HCT116 (cell line): ENCODE results near the gene MEIS1. TPM values are rescaled to one million over a fixed set of nuclear protein-coding genes. Genes with fewer than 3 reads are reported as not detected.

Source experiments
- ATAC-seq: fragments of 200-7000 bp; cut with Tn5 transposase; 2 replicates; pipeline ENCODE4 v1.9.1; 2020; ENCODE audit warnings: mild to moderate bottlenecking, moderate library complexity
- BruUV-seq: library from RNA; stranded (reverse); fragments of 400-500 nt; replicated peaks from 2 replicates; lab custom pipeline; 2021; lab: Mats Ljungman, UMichigan
- CTCF ChIA-PET: fragments of 300-600 bp; sonication (Branson Sonifier 250); formaldehyde crosslinking; loops from one replicate; lab custom pipeline; 2021; ENCODE audit warnings: antibody characterized with exemption; lab: Charles Lee
- POLR2A ChIA-PET: fragments of 300-600, 350-600 bp; sonication (Branson Sonifier 250); formaldehyde crosslinking; loops from one replicate; lab custom pipeline; 2021; ENCODE audit warnings: antibody characterized with exemption; lab: Charles Lee
- RAD21 ChIA-PET, 2 experiments: fragments of 300-600 bp; sonication (Branson Sonifier 250); formaldehyde crosslinking; loops; one replicate each; lab custom pipeline; 2023; ENCODE audit warnings: low total read pairs in 2 of 2; ENCODE audit not compliant: uncharacterized antibody in 2 of 2, unreplicated experiment in 2 of 2, low non-redundant PET in 1 of 2; lab: Charles Lee
- DNase-seq: peaks from one replicate; pipeline ENCODE4 v3.0.0-alpha.2; 2010; ENCODE audit warnings: low read depth, low spot score
- H2AFZ ChIP-seq: fragments of 200-600 bp; shearing (Covaris generic), sonication (generic); 2 replicates; pipeline ENCODE4 v1.6.1; 2017; ENCODE audit warnings: low read depth, mixed run types, mixed read lengths, antibody characterized with exemption, low read length; ENCODE audit not compliant: poor library complexity, severe bottlenecking
- H3K27ac ChIP-seq: 2 replicates; pipeline ENCODE4 v1.5.1; 2012; ENCODE audit warnings: low read depth, low read length
- H3K27me3 ChIP-seq: fragments of 200-600 bp; sonication (generic); 2 replicates; pipeline ENCODE4 v1.6.1; 2016; ENCODE audit warnings: mixed run types, low read length, mixed read lengths; ENCODE audit not compliant: insufficient read depth
- H3K36me3 ChIP-seq, 2 experiments: fragments of 200-500 bp in 1 of 2; fragments of 200-600 bp in 1 of 2; sonication (Bioruptor generic) in 1 of 2; sonication (generic) in 1 of 2; 2 replicates each; pipeline versions ENCODE4 v1.5.1 to v1.6.1; 2014 to 2016; ENCODE audit warnings: low read length in 2 of 2, inconsistent platforms in 1 of 2, mixed read lengths in 1 of 2, mixed run types in 1 of 2; ENCODE audit not compliant: insufficient read depth in 2 of 2, control insufficient read depth in 1 of 2
- H3K4me1 ChIP-seq, 2 experiments: fragments of 200-600 bp in 1 of 2; sonication (generic) in 1 of 2; 2 replicates each; pipeline versions ENCODE4 v1.5.1 to v1.6.1; 2012 to 2017; ENCODE audit warnings: low read length in 2 of 2, inconsistent platforms in 1 of 2, mild to moderate bottlenecking in 1 of 2, mixed read lengths in 1 of 2, mixed run types in 1 of 2, moderate library complexity in 1 of 2; ENCODE audit not compliant: insufficient read depth in 2 of 2, control insufficient read depth in 1 of 2
- H3K4me2 ChIP-seq: fragments of 200-600 bp; sonication (generic); 2 replicates; pipeline ENCODE4 v1.6.1; 2017; ENCODE audit warnings: mixed run types, low read length, mixed read lengths
- H3K4me3 ChIP-seq, 2 experiments: fragments of 200-600 bp in 1 of 2; sonication (generic) in 1 of 2; replicated peaks in 1 of 2; 2 replicates each; pipeline ENCODE4 v1.5.1; 2011 to 2016; ENCODE audit warnings: low read length in 2 of 2, control low read depth in 1 of 2, low read depth in 1 of 2, mild to moderate bottlenecking in 1 of 2, mixed read lengths in 1 of 2, mixed run types in 1 of 2
- H3K79me2 ChIP-seq: fragments of 200-600 bp; sonication (generic); 2 replicates; pipeline ENCODE4 v1.6.1; 2017; ENCODE audit warnings: mild to moderate bottlenecking, mixed run types, low read length, moderate library complexity, mixed read lengths; ENCODE audit not compliant: insufficient read depth
- H3K9ac ChIP-seq: fragments of 200-600 bp; sonication (generic); 2 replicates; pipeline ENCODE4 v1.6.1; 2016; ENCODE audit warnings: low read length, mixed read lengths
- H3K9me2 ChIP-seq: fragments of 200-600 bp; sonication (generic), shearing (Covaris generic); 2 replicates; pipeline ENCODE4 v1.6.1; 2017; ENCODE audit warnings: mixed run types, mild to moderate bottlenecking, moderate library complexity; ENCODE audit not compliant: insufficient read depth
- H3K9me3 ChIP-seq, 2 experiments: fragments of 200-500 bp in 1 of 2; fragments of 200-600 bp in 1 of 2; sonication (Bioruptor generic) in 1 of 2; sonication (generic) in 1 of 2; 2 replicates each; pipeline ENCODE4 v1.6.1; 2014 to 2017; ENCODE audit warnings: low read length in 2 of 2, mixed read lengths in 2 of 2, inconsistent platforms in 1 of 2, low read depth in 1 of 2, mild to moderate bottlenecking in 1 of 2, mixed run types in 1 of 2, moderate library complexity in 1 of 2; ENCODE audit not compliant: control insufficient read depth in 1 of 2, insufficient read depth in 1 of 2
- H4K20me1 ChIP-seq: fragments of 200-600 bp; sonication (generic), shearing (Covaris generic); 2 replicates; pipeline ENCODE4 v1.6.1; 2017; ENCODE audit warnings: mixed run types, mild to moderate bottlenecking, moderate library complexity; ENCODE audit not compliant: insufficient read depth
- CBX3 ChIP-seq: IDR thresholded peaks from 2 replicates; pipeline ENCODE4 v1.6.1; 2012; ENCODE audit warnings: low read depth
- CTCF ChIP-seq, 3 experiments: fragments of 200-600 bp in 1 of 3; sonication (generic) in 1 of 3; IDR thresholded peaks in 2 of 3; conservative IDR thresholded peaks in 1 of 3; 2 replicates each; pipeline ENCODE4 v1.5.1; 2012 to 2017; ENCODE audit warnings: low read depth in 2 of 3, low read length in 2 of 3, antibody characterized with exemption in 1 of 3, borderline replicate concordance in 1 of 3, control low read depth in 1 of 3, mild to moderate bottlenecking in 1 of 3, mixed read lengths in 1 of 3, mixed run types in 1 of 3, moderate library complexity in 1 of 3; ENCODE audit not compliant: insufficient read depth in 1 of 3
- ELF1 ChIP-seq: IDR thresholded peaks from 2 replicates; pipeline ENCODE4 v1.6.1; 2012; ENCODE audit warnings: low read depth, borderline replicate concordance
- EZH2 ChIP-seq: fragments of 200-600 bp; sonication (generic); IDR thresholded peaks from 2 replicates; pipeline ENCODE4 v1.6.1; 2017; ENCODE audit warnings: antibody characterized with exemption, mixed run types
- POLR2A ChIP-seq: IDR thresholded peaks from 2 replicates; pipeline ENCODE4 v1.7.0; 2011; ENCODE audit warnings: borderline replicate concordance; ENCODE audit not compliant: insufficient read depth, insufficient read length; ENCODE audit errors: extremely low read depth
- POLR2AphosphoS5 ChIP-seq: IDR thresholded peaks from 2 replicates; pipeline ENCODE4 v1.6.1; 2011; ENCODE audit warnings: mild to moderate bottlenecking, low read depth, low read length, moderate library complexity
- RAD21 ChIP-seq: IDR thresholded peaks from 2 replicates; pipeline ENCODE4 v1.6.1; 2012; ENCODE audit warnings: low read depth, mild to moderate bottlenecking
- SIN3A ChIP-seq: IDR thresholded peaks from 2 replicates; pipeline ENCODE4 v1.6.1; 2012; ENCODE audit warnings: low read depth
- SRF ChIP-seq: IDR thresholded peaks from 2 replicates; pipeline ENCODE4 v1.6.1; 2012; ENCODE audit warnings: low read depth
- YY1 ChIP-seq: IDR thresholded peaks from 2 replicates; pipeline ENCODE4 v1.6.1; 2011; ENCODE audit warnings: low read length, low read depth, moderate library complexity, mild to moderate bottlenecking; ENCODE audit not compliant: insufficient replicate concordance; ENCODE audit errors: extremely low read depth
- ZFX ChIP-seq: fragments of 450-650 bp; IDR thresholded peaks from 2 replicates; pipeline ENCODE4 v1.6.1; 2017
- ZNF274 ChIP-seq: fragments of 200-500 bp; sonication (Bioruptor generic); IDR thresholded peaks from 2 replicates; pipeline ENCODE4 v1.6.1; 2014; ENCODE audit warnings: mild to moderate bottlenecking, low read depth, low read length, inconsistent platforms
- intact Hi-C: fragments of 100-400 bp; cut with micrococcal nuclease; formaldehyde crosslinking; loops from 2 replicates; pipeline ENCODE4 v1.10.0; 2022
- total RNA-seq: library from RNA; stranded (reverse); gene quantifications from one replicate; pipeline ENCODE4 v1.2.1, GENCODE V29; 2021; ENCODE audit not compliant: unreplicated experiment
- TF ChIP-seq, protein P1 (sequence below): IDR thresholded peaks from 2 replicates; pipeline ENCODE4 v1.6.1; 2011; ENCODE audit warnings: mild to moderate bottlenecking, low read length, moderate library complexity; ENCODE audit not compliant: insufficient replicate concordance; ENCODE audit errors: extremely low read depth
- TF ChIP-seq, protein P2 (sequence below): IDR thresholded peaks from 2 replicates; pipeline ENCODE4 v1.6.1; 2012
- TF ChIP-seq, protein P3 (sequence below): IDR thresholded peaks from 2 replicates; pipeline ENCODE4 v1.6.1; 2012

The MEIS1 gene
- total RNA-seq, 1 experiment from 2014 or later: 0.32 TPM

- RAD21 ChIA-PET: no interaction called here
- TF ChIP-seq YY1 (no peak), POLR2A (no peak), EZH2 (no peak), SRF (no peak), ZNF274 (no peak)
- TF ChIP-seq, protein P1, sequence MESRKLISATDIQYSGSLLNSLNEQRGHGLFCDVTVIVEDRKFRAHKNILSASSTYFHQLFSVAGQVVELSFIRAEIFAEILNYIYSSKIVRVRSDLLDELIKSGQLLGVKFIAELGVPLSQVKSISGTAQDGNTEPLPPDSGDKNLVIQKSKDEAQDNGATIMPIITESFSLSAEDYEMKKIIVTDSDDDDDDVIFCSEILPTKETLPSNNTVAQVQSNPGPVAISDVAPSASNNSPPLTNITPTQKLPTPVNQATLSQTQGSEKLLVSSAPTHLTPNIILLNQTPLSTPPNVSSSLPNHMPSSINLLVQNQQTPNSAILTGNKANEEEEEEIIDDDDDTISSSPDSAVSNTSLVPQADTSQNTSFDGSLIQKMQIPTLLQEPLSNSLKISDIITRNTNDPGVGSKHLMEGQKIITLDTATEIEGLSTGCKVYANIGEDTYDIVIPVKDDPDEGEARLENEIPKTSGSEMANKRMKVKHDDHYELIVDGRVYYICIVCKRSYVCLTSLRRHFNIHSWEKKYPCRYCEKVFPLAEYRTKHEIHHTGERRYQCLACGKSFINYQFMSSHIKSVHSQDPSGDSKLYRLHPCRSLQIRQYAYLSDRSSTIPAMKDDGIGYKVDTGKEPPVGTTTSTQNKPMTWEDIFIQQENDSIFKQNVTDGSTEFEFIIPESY: no peak
- POLR2A ChIA-PET: no interaction called here
- Histone ChIP-seq H3K27me3 (no peaks in the 10 kb centered on the region), H2AFZ (no peak overlapping the region), H3K36me3 (no peaks in the 10 kb centered on the region), H3K9me3 (no peaks in the 10 kb centered on the region), H3K79me2 (no peaks in the 10 kb centered on the region), H3K9ac (no peak overlapping the region), H3K4me1 (no peaks in the 10 kb centered on the region), H4K20me1 (no peaks in the 10 kb centered on the region), H3K27ac (no peak overlapping the region), H3K4me3 (no peak overlapping the region), H3K9me2 (no peaks in the 10 kb centered on the region), H3K4me2 (no peak overlapping the region)
- no peak for DNase-seq
- ATAC-seq: no peak
- BruUV-seq: no TSS peak
- CTCF ChIA-PET: no interaction called here
- intact Hi-C loops: no loop called here
Observed at GRCh38 chr2:66525606-66526005, 90.7 kb downstream of the MEIS1 start.

DNA sequence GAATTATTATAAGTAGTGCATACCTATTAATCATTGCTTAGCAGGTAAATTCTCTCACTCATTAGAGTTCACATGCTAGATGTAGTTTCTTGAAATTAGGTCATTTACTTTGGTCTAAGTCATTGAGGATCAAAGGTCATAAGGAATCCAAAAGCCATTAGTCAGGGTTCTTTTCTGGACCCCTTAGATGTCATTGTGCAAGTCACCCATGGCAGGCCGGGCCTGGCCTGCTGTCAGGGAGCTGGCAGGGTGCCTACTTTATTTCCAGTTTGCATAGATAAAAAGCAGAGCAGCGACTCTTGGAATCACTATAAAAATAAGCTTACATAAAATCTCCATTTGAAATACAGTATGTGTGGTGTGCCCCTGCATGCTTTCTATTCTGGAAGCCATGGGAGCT, 91.3 kb downstream of the MEIS1 start:
- CTCF ChIA-PET: no interaction called here
- intact Hi-C loops: no loop called here
- POLR2A ChIA-PET: no interaction called here
- no peak for DNase-seq
- Histone ChIP-seq H3K79me2 (no peaks in the 10 kb centered on the region), H3K4me3 (no peak overlapping the region), H3K27me3 (no peaks in the 10 kb centered on the region), H3K4me2 (no peak overlapping the region), H2AFZ (no peak overlapping the region), H4K20me1 (no peaks in the 10 kb centered on the region), H3K27ac (no peak overlapping the region), H3K9me2 (no peaks in the 10 kb centered on the region), H3K4me1 (no peaks in the 10 kb centered on the region), H3K36me3 (no peaks in the 10 kb centered on the region), H3K9me3 (no peaks in the 10 kb centered on the region), H3K9ac (no peak overlapping the region)
- no TSS peak for BruUV-seq
- ATAC-seq: no peak
- RAD21 ChIA-PET: no interaction called here
- no peak for TF ChIP-seq SIN3A
- no peak for TF ChIP-seq CBX3
- no peak for TF ChIP-seq ZFX
- TF ChIP-seq, protein P2, sequence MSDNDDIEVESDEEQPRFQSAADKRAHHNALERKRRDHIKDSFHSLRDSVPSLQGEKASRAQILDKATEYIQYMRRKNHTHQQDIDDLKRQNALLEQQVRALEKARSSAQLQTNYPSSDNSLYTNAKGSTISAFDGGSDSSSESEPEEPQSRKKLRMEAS: no peak
- no peak for TF ChIP-seq POLR2AphosphoS5
- TF ChIP-seq RAD21: no peak
- TF ChIP-seq ZNF274: no peak
- no peak for TF ChIP-seq CTCF (IDR thresholded peaks at IDR 0.05 in 2 of 3, conservative IDR thresholded peaks at IDR 0.05 in 1 of 3; ENCODE audit: borderline replicate concordance in 1 of 3, insufficient read depth in 1 of 3, low read depth in 2 of 3, low read length in 2 of 3)
- TF ChIP-seq, protein P1: no peak
- TF ChIP-seq ELF1: no peak
- TF ChIP-seq, protein P3, sequence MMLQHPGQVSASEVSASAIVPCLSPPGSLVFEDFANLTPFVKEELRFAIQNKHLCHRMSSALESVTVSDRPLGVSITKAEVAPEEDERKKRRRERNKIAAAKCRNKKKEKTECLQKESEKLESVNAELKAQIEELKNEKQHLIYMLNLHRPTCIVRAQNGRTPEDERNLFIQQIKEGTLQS: no peak
